Activated T-cell treated with anti-CD3 and anti-CD28 coated beads, Interleukin-2, amount 50 U/mL, for 24 hours (primary cell): Measurements from ENCODE around the gene DIP2A.
"Not testable (repeated sequence)": the region's sequence is repeated elsewhere in the genome, so short reads cannot be mapped to it uniquely, and the experiment has no call there.

Source experiments
- DNase-seq: peaks from one replicate; pipeline ENCODE4 v3.0.0-alpha.2; 2020
- H3K27ac Mint-ChIP-seq: 2 replicates; pipeline ENCODE4 v1.8.0; 2020; ENCODE audit warnings: mild to moderate bottlenecking, mixed read lengths
- H3K27me3 Mint-ChIP-seq: 2 replicates; pipeline ENCODE4 v1.8.0; 2020; ENCODE audit warnings: mixed read lengths
- H3K36me3 Mint-ChIP-seq: 2 replicates; pipeline ENCODE4 v1.8.0; 2020; ENCODE audit warnings: low read depth, mixed read lengths
- H3K4me1 Mint-ChIP-seq: 2 replicates; pipeline ENCODE4 v1.8.0; 2020; ENCODE audit warnings: low read depth, mixed read lengths
- H3K4me3 Mint-ChIP-seq: 2 replicates; pipeline ENCODE4 v1.8.0; 2020; ENCODE audit warnings: mild to moderate bottlenecking, moderate library complexity, mixed read lengths
- H3K9me3 Mint-ChIP-seq: 2 replicates; pipeline ENCODE4 v1.8.0; 2020; ENCODE audit warnings: mixed read lengths

The DIP2A gene

GRCh38 chr21:46448855-46449254 lies 9.8 kb upstream of the DIP2A start:
- H3K27ac Mint-ChIP-seq, H3K4me3 Mint-ChIP-seq, H3K27me3 Mint-ChIP-seq, H3K9me3 Mint-ChIP-seq, DNase-seq: not testable (repeated sequence)
- H3K4me1 Mint-ChIP-seq, result peaks cover 11% of the 10 kb centered on the region
- peaks cover 89% of the 10 kb centered on the region for H3K36me3 Mint-ChIP-seq

- peaks cover 39% of the 10 kb centered on the region for H3K4me1 Mint-ChIP-seq
- H3K4me3 Mint-ChIP-seq, result no peak overlapping the region
- peaks cover 7% of the 10 kb centered on the region for H3K9me3 Mint-ChIP-seq
- no peaks in the 10 kb centered on the region for H3K27me3 Mint-ChIP-seq
- peaks cover 93% of the 10 kb centered on the region for H3K36me3 Mint-ChIP-seq
- H3K27ac Mint-ChIP-seq, result no peak overlapping the region
- no peak for DNase-seq
These were observed 6.0 kb upstream of the DIP2A start for GRCh38 chr21:46452710-46453109.

DNA sequence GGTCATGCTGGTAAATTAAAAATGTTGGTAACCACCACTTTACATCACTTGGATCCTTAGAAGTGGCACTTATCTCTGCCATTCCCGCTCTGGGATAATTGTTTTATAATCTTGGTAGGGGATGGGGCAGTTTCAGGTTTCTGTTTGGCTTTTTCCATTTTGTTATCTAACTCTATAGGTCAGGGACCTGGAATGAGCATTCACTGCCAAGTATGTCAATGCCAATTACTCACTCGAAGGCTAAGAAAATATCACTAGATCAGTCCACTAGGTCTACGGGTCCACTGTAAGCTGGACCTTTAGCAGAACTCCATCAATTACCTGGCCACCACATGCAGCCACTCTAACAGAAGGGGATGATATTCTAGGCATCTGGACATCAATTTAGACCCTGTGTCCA lies 4.5 kb upstream of the DIP2A start:
- DNase-seq, result no peak
- no peaks in the 10 kb centered on the region for H3K9me3 Mint-ChIP-seq
- peaks cover 41% of the 10 kb centered on the region for H3K4me1 Mint-ChIP-seq
- H3K4me3 Mint-ChIP-seq, result no peak overlapping the region
- H3K36me3 Mint-ChIP-seq, result peaks cover 88% of the 10 kb centered on the region
- H3K27ac Mint-ChIP-seq, result no peak overlapping the region
- no peaks in the 10 kb centered on the region for H3K27me3 Mint-ChIP-seq

DNA sequence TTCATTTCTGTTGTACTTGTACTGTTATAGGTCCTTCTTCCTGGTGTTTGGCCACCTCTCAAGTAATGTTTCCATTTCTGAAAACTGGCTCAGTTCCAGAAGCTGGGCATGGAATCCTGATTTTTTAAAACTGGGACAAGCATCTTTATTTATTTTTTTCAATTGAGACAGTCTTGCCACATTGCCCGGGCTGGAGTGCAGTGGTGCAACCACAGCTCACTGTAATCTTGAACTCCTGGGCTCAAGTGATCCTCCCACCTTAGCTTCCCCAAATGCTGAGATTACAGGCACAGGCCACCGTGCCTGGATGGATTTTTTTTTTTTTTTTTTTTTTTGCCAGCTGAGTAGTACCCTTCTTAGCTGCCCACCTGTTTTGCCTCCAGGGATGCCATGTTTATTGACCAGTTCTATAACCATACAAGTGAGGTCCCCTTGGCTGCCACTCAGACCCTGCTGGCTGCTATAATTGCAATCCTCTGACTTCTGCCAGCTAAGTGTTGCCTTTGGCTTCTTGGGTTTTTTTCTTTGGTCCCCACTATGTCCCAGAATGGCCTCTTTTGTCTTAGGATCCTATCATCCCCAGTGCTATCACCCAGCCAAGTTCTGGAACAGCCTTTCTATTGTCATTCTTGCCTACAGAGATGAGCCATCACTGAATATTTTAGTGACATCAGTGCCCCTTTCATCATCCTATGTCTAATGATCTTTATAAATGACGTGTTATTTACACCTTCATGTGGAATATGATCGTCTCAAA lies 3.9 kb upstream of the DIP2A start:
- no peak for DNase-seq
- Mint-ChIP-seq H3K4me3 (no peak overlapping the region), H3K9me3 (no peaks in the 10 kb centered on the region), H3K27me3 (no peaks in the 10 kb centered on the region), H3K4me1 (peaks cover 43% of the 10 kb centered on the region), H3K27ac (no peak overlapping the region), H3K36me3 (peaks cover 83% of the 10 kb centered on the region)

GRCh38 chr21:46455575-46456385 lies 2.9 kb upstream of the DIP2A start:
- Mint-ChIP-seq H3K4me1 (peaks cover 52% of the 10 kb centered on the region), H3K4me3 (peak overlapping the region; percentile 93), H3K9me3 (no peaks in the 10 kb centered on the region), H3K27me3 (no peaks in the 10 kb centered on the region), H3K36me3 (peaks cover 76% of the 10 kb centered on the region), H3K27ac (peak overlapping the region; percentile 24)
- no peak for DNase-seq

DNA sequence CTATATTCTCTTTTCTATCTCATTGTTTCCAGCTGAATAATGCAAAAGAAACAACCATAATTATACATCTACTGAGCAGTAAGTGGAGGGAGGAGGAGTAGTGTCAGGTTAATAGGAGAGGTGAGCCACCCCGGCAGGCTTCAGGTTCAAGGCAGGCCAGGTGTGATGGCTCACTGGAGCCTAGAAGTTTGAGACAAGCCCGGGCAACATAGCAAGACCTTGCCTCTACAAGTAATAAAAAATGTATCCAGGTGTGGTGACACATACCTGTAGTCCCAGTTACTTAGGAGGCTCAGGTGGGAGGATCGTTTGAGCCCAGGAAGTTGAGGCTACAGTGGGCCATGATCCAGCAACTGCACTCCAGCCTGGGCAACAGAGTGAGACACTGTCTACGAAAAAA lies 1.9 kb upstream of the DIP2A start:
- DNase-seq, result no peak
- Mint-ChIP-seq H3K36me3 (peaks cover 66% of the 10 kb centered on the region), H3K4me1 (peaks cover 56% of the 10 kb centered on the region), H3K27ac (peak overlapping the region; percentile 27), H3K9me3 (no peaks in the 10 kb centered on the region), H3K27me3 (no peaks in the 10 kb centered on the region), H3K4me3 (peak overlapping the region; percentile 93)

DNA sequence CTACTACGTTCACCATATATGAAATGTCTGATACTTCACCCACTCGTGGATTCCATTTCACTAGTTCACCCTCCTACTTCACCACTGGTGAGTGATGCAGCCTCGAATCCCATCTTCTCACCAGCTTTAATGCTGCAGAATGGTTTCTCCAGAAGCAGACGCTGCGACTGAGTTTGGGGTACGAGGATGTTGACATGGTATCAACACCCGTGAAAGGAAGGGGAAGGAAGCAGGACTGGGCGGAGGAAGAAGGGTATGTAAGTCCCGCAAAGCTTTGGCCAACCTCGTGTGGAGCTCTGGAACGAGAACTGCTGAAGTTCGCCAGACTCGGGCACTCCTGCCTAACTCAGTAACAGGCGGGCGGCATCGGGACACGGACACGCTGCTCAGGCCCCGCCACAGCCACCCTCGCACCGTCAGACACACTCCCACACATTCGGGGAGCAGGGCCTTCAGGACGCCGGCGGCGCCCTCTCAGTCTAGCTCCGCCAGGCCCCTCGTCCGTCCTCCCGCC lies 833 bp upstream of the DIP2A start:
- H3K27ac Mint-ChIP-seq, result peak overlapping the region; percentile 96
- DNase-seq, result no peak
- H3K27me3 Mint-ChIP-seq, result no peaks in the 10 kb centered on the region
- no peaks in the 10 kb centered on the region for H3K9me3 Mint-ChIP-seq
- H3K4me1 Mint-ChIP-seq, result peaks cover 60% of the 10 kb centered on the region
- peak overlapping the region; percentile 93 for H3K4me3 Mint-ChIP-seq
- peaks cover 62% of the 10 kb centered on the region for H3K36me3 Mint-ChIP-seq

- Mint-ChIP-seq H3K27ac (peak overlapping the region; percentile 89), H3K36me3 (peaks cover 58% of the 10 kb centered on the region), H3K4me3 (peak overlapping the region; percentile 88), H3K9me3 (no peaks in the 10 kb centered on the region), H3K4me1 (peaks cover 60% of the 10 kb centered on the region), H3K27me3 (no peaks in the 10 kb centered on the region)
- DNase-seq, result no peak
These were observed 299 bp downstream of the DIP2A start for GRCh38 chr21:46459024-46459355.

DNA sequence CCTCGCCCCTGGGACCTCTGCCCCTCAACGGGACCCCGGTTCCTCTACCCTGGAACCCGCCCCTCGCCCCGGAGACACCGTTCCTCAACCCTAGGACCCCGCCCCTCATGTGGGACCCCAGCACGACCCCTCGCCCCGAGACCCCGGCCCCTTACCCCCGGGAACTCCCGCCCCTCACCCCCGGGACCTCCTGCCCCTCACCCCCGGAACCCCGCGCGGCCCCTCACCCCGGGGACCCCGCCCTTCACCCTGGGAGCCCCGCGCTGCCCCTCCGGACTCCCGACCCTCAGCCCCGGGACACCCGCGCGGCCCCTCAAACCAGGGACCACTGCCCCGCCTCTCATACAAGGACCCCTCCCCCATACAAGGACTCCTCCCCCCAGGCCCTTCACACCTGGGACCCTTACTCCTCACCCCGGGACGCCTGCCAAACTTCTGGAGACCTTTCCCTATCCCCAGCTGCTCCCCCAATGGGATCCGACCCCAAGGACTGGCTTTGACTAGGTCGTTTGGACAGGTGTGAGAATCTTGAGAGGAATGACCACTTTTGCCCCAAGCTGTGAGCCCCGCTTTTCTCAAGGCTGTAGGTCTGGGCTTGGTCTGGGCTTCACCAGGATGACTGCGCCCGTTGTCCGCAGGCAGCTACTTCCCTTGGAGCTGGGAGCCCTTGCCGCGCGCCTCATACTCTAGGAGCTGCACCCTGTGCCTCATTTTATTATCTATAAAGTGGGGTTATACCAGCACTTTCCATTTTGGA lies 843 bp downstream of the DIP2A start:
- peaks cover 58% of the 10 kb centered on the region for H3K36me3 Mint-ChIP-seq

DNA sequence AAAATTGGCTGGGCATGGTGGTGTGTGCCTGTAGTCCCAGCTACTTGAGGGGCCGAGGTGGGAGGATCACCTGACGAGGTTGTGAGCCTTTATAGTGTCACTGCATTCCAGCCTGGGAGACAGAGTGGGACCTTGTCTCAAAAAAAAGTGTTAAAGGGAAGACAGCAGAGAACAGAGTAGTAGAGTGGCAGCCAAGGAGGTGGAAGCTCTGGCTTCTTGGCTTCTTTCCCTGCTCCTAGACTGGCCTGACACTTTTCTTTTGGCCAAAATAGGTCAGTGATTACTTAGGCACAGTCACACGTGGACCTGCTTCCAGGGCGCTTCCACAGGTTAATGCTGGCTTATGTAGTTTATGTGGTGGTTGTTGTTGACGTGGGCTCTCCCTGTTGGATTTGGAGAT lies 3.2 kb downstream of the DIP2A start:
- Mint-ChIP-seq H3K27ac (peak overlapping the region; percentile 10), H3K36me3 (peaks cover 47% of the 10 kb centered on the region), H3K9me3 (no peaks in the 10 kb centered on the region), H3K27me3 (no peaks in the 10 kb centered on the region), H3K4me3 (no peak overlapping the region), H3K4me1 (peaks cover 37% of the 10 kb centered on the region)
- DNase-seq, result no peak

More for the DNA sequence above, 843 bp downstream of the DIP2A start:
- H3K27ac Mint-ChIP-seq, result peak overlapping the region; percentile 91
- peak; percentile 46 for DNase-seq
- H3K27me3 Mint-ChIP-seq, result no peaks in the 10 kb centered on the region
- H3K9me3 Mint-ChIP-seq, result no peaks in the 10 kb centered on the region
- H3K4me1 Mint-ChIP-seq, result peaks cover 57% of the 10 kb centered on the region
- H3K4me3 Mint-ChIP-seq, result peak overlapping the region; percentile 88

DNA sequence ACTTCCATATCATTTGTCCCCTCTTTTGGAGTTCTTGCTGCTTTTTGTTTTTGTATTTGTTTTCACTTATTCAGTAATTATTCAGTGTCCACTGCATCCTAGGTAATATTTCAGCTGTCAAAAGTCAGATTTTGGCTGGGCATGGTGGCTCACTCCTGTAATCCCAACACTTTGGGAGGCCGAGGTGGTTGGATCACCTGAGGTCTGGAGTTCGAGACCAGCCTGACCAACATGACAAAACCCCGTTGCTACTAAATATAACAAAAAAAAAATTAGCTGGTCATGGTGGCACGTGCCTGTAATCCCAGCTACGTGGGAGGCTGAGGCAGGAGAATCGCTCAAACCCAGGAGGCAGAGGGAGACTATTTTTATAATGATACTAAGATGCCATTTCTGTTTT lies 6.5 kb downstream of the DIP2A start:
- H3K4me1 Mint-ChIP-seq, result peaks cover 28% of the 10 kb centered on the region

DNA sequence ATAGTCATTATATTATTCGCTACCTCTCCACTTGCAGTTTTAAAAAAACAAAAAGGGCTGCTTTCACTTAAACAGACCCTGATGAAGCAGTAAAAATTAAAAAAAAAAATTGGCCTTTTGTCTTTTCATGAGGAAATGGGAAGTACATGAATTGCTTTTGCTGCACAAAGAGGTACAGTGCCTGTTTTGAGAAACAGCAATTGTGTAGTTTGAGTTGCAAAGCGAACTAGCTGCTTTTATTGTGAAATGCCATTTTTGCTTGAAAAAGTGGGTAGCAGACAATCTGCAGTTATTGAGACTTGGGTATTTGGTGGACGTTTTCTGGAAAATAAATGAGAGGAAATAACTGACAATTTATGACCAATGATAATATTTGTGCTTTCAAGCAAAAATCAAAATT lies 7.0 kb downstream of the DIP2A start:
- no peak for DNase-seq
- Mint-ChIP-seq H3K27ac (no peak overlapping the region), H3K4me1 (peaks cover 23% of the 10 kb centered on the region), H3K9me3 (no peaks in the 10 kb centered on the region), H3K36me3 (peaks cover 43% of the 10 kb centered on the region), H3K27me3 (no peaks in the 10 kb centered on the region), H3K4me3 (no peak overlapping the region)

More for the DNA sequence above, 6.5 kb downstream of the DIP2A start:
- H3K27me3 Mint-ChIP-seq, DNase-seq, H3K27ac Mint-ChIP-seq, H3K9me3 Mint-ChIP-seq, H3K4me3 Mint-ChIP-seq: not testable (repeated sequence)
- H3K36me3 Mint-ChIP-seq, result peaks cover 43% of the 10 kb centered on the region

DNA sequence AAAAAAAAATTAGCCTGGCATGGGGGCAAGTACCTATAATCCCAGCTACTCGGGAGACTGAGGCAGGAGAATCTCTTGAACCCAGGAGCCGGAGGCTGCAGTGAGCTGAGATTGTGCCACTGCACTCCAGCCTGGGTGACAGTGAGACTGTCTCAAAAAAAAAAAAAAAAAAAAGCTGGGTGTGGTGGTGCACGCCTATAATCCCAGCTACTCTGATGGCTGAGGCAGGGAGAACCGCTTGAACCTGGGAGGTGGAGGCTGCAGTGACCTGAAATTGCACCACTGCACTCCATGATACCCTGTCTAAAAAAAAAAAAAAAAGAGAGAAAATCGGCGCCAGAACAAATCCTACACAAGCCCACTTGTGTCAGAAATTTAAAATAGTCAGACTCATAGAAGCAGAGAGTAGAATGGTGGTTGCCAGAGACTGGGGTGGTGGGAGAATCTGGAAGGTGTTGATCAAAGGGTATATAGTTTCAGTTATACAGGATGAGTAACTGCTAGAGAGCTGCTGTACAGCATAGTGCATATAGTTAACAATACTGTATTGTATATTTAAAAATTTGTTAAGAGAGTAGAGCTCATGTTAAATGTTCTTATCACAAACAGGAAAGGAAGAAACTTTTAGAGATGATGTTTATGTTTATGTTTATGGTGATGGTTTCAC lies 9.6 kb downstream of the DIP2A start:
- Mint-ChIP-seq H3K4me3 (no peak overlapping the region), H3K27ac (peak overlapping the region; percentile 53), H3K4me1 (peaks cover 27% of the 10 kb centered on the region), H3K27me3 (no peaks in the 10 kb centered on the region), H3K36me3 (peaks cover 33% of the 10 kb centered on the region), H3K9me3 (no peaks in the 10 kb centered on the region)
- no peak for DNase-seq

GRCh38 chr21:46469275-46469674 lies 10.6 kb downstream of the DIP2A start:
- H3K9me3 Mint-ChIP-seq, result no peaks in the 10 kb centered on the region
- H3K4me1 Mint-ChIP-seq, result peaks cover 33% of the 10 kb centered on the region
- no peak for DNase-seq
- no peak overlapping the region for H3K4me3 Mint-ChIP-seq
- H3K27ac Mint-ChIP-seq, result no peak overlapping the region
- peaks cover 30% of the 10 kb centered on the region for H3K36me3 Mint-ChIP-seq
- H3K27me3 Mint-ChIP-seq, result no peaks in the 10 kb centered on the region
